ENCODE results near the gene ENAH.

ENAH gene

DNA sequence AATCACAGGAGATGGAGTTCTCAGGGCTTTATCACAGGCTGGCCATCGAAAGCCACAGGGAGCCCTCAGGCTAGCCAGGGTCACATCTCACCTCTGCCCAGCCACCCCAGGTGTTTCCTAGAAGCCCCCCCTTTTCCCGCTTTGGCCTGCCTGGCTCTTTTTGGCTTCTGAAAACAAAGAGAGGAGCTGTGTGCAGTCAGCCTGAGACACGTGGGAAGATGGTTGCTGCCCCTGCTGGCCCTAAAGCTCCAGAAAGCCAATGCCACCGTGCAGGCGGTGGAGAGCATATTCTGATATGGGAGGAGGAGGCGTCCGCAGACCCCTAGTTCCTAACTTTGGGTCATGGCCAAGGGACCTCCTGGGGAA is 206.3 kb downstream of the ENAH start:
- TF ChIP-seq, protein P1, sequence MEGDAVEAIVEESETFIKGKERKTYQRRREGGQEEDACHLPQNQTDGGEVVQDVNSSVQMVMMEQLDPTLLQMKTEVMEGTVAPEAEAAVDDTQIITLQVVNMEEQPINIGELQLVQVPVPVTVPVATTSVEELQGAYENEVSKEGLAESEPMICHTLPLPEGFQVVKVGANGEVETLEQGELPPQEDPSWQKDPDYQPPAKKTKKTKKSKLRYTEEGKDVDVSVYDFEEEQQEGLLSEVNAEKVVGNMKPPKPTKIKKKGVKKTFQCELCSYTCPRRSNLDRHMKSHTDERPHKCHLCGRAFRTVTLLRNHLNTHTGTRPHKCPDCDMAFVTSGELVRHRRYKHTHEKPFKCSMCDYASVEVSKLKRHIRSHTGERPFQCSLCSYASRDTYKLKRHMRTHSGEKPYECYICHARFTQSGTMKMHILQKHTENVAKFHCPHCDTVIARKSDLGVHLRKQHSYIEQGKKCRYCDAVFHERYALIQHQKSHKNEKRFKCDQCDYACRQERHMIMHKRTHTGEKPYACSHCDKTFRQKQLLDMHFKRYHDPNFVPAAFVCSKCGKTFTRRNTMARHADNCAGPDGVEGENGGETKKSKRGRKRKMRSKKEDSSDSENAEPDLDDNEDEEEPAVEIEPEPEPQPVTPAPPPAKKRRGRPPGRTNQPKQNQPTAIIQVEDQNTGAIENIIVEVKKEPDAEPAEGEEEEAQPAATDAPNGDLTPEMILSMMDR (conservative IDR thresholded peaks at IDR 0.05; ENCODE audit: low read length): no peak
- TF ChIP-seq EZH2phosphoT487 (IDR thresholded peaks at IDR 0.05; ENCODE audit: borderline replicate concordance): no peak
- Histone ChIP-seq H4K20me1 (ENCODE audit: insufficient read depth, low read length, poor library complexity, severe bottlenecking) (no peaks in the 10 kb centered on the region), H3K9ac (ENCODE audit: low read depth, low read length, poor library complexity, severe bottlenecking) (peak overlapping the region; percentile 46), H3K27me3 (ENCODE audit: insufficient read depth, low read length, poor library complexity, severe bottlenecking) (no peaks in the 10 kb centered on the region), H3K9me3 (ENCODE audit: insufficient read depth, low read depth, low read length) (no peaks in the 10 kb centered on the region), H3K4me3 (ENCODE audit: low read length, poor library complexity, severe bottlenecking) (no peak overlapping the region), H3K4me1 (ENCODE audit: insufficient read depth, low read length, poor library complexity, severe bottlenecking) (peaks cover 57% of the 10 kb centered on the region), H3K36me3 (ENCODE audit: insufficient read depth, low read length) (no peaks in the 10 kb centered on the region), H3F3A (ENCODE audit: low read depth) (peaks cover 2% of the 10 kb centered on the region; the same call in 1 of the 2 replicates), H3K9me2 (replicated peaks; ENCODE audit: low read depth, low read length) (no peaks in the 10 kb centered on the region), H3K79me2 (ENCODE audit: insufficient read depth, low read length) (no peaks in the 10 kb centered on the region), H3K4me2 (ENCODE audit: low read depth, low read length, poor library complexity, severe bottlenecking) (peak overlapping the region; percentile 64), H2AFZ (ENCODE audit: low read length) (no peak overlapping the region)

DNA sequence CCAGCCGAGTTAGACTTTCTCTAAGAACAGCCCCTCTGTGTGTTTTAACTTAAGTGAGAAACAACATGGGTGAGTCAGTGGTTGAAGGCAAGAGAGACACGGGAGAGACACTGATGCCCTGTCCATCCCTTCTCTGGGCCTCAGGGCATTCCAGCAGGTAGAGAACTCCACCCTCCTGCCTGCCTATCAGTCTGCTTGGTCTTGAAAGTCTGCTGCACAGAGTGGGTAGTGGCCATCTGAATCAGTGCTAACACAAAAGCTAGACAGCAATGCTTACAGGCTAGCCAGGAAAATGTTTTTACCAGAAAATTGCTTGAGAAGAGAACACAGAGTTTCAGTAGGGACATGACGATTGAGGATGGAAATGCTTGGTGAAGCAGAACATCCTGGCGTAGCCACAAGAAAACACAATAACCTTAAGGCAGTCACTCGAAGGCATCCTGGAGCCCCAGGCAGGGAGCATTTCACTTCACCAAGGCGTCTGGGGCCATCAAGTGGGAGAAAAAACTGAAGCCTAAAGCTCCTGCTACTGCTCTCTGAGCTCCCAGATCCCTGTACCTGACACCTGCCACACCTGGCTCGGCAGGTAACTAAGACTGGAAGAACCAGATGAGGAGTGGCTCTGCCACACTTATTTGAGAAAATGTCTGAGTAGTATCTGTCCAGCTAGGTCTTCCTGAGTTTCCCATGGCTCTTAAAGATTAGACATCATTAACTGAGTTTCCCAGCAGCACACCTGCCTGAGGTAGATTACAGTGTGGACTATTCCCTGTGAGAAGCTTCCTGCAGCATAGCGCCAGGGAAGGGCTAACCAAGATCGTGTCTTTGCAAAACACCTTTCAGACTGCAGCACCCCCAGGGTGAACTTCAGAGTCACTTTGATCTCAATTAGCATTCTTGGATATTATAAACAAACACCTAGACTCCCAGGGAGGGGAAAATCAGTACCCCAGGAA is 207.0 kb downstream of the ENAH start:
- Histone ChIP-seq H3K4me3 (ENCODE audit: low read length, poor library complexity, severe bottlenecking) (peak overlapping the region; percentile 52), H3K79me2 (ENCODE audit: insufficient read depth, low read length) (no peaks in the 10 kb centered on the region), H3K4me2 (ENCODE audit: low read depth, low read length, poor library complexity, severe bottlenecking) (peak overlapping the region; percentile 64), H3K27me3 (ENCODE audit: insufficient read depth, low read length, poor library complexity, severe bottlenecking) (no peaks in the 10 kb centered on the region), H2AFZ (ENCODE audit: low read length) (0 out of 2 replicates have a peak overlapping the region, but pooled peaks have one; percentile 73), H4K20me1 (ENCODE audit: insufficient read depth, low read length, poor library complexity, severe bottlenecking) (no peaks in the 10 kb centered on the region), H3F3A (ENCODE audit: low read depth) (peaks cover 2% of the 10 kb centered on the region; the same call in 1 of the 2 replicates), H3K9me2 (replicated peaks; ENCODE audit: low read depth, low read length) (no peaks in the 10 kb centered on the region), H3K9me3 (ENCODE audit: insufficient read depth, low read depth, low read length) (no peaks in the 10 kb centered on the region), H3K36me3 (ENCODE audit: insufficient read depth, low read length) (no peaks in the 10 kb centered on the region), H3K4me1 (ENCODE audit: insufficient read depth, low read length, poor library complexity, severe bottlenecking) (peaks cover 52% of the 10 kb centered on the region), H3K9ac (ENCODE audit: low read depth, low read length, poor library complexity, severe bottlenecking) (peak overlapping the region; percentile 46)
- TF ChIP-seq, protein P1 (conservative IDR thresholded peaks at IDR 0.05; ENCODE audit: low read length): no peak
- no peak for TF ChIP-seq EZH2phosphoT487 (IDR thresholded peaks at IDR 0.05; ENCODE audit: borderline replicate concordance)

DNA sequence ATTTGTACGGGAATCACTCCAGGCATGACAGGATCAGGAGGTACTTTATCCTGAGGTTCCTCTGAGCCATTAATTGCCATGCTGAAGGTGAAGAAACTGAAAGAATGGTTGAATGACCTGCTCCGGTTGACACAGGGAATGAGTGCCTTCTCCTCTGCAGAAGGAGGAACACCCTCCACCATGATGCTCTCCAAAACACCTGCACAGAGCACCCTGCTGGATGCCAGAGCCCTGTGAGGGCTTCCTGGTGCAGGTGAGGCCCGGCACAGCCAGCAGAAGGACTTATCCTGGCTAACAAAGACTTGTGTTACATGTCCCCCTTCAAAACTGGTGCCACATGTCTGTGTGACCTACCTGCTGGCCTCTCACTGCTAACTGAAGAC is 210.8 kb downstream of the ENAH start:
- Histone ChIP-seq H3K79me2 (ENCODE audit: insufficient read depth, low read length) (no peaks in the 10 kb centered on the region), H3K9ac (ENCODE audit: low read depth, low read length, poor library complexity, severe bottlenecking) (peak overlapping the region; percentile 21), H4K20me1 (ENCODE audit: insufficient read depth, low read length, poor library complexity, severe bottlenecking) (no peaks in the 10 kb centered on the region), H2AFZ (ENCODE audit: low read length) (peak overlapping the region; percentile 47), H3K4me3 (ENCODE audit: low read length, poor library complexity, severe bottlenecking) (no peak overlapping the region), H3F3A (ENCODE audit: low read depth) (peaks cover 2% of the 10 kb centered on the region; the same call in 1 of the 2 replicates), H3K9me2 (replicated peaks; ENCODE audit: low read depth, low read length) (no peaks in the 10 kb centered on the region), H3K36me3 (ENCODE audit: insufficient read depth, low read length) (no peaks in the 10 kb centered on the region), H3K27me3 (ENCODE audit: insufficient read depth, low read length, poor library complexity, severe bottlenecking) (no peaks in the 10 kb centered on the region), H3K4me2 (ENCODE audit: low read depth, low read length, poor library complexity, severe bottlenecking) (no peak overlapping the region), H3K4me1 (ENCODE audit: insufficient read depth, low read length, poor library complexity, severe bottlenecking) (peaks cover 53% of the 10 kb centered on the region), H3K9me3 (ENCODE audit: insufficient read depth, low read depth, low read length) (no peaks in the 10 kb centered on the region)
- TF ChIP-seq, protein P1 (conservative IDR thresholded peaks at IDR 0.05; ENCODE audit: low read length): no peak
- TF ChIP-seq EZH2phosphoT487 (IDR thresholded peaks at IDR 0.05; ENCODE audit: borderline replicate concordance): no peak
